HuH-7 (cell line): ENCODE measurements around the gene RESF1.
A peak's percentile ranks its signal among the peaks of the same experiment; 100 is the strongest.
"Not testable (repeated sequence)": the region's sequence is repeated elsewhere in the genome, so short reads cannot be mapped to it uniquely, and the experiment has no call there.

Experiments used
- DNase-seq: peaks from one replicate; pipeline ENCODE4 v3.0.0; 2011; ENCODE audit warnings: low spot score

RESF1 gene, protein sequence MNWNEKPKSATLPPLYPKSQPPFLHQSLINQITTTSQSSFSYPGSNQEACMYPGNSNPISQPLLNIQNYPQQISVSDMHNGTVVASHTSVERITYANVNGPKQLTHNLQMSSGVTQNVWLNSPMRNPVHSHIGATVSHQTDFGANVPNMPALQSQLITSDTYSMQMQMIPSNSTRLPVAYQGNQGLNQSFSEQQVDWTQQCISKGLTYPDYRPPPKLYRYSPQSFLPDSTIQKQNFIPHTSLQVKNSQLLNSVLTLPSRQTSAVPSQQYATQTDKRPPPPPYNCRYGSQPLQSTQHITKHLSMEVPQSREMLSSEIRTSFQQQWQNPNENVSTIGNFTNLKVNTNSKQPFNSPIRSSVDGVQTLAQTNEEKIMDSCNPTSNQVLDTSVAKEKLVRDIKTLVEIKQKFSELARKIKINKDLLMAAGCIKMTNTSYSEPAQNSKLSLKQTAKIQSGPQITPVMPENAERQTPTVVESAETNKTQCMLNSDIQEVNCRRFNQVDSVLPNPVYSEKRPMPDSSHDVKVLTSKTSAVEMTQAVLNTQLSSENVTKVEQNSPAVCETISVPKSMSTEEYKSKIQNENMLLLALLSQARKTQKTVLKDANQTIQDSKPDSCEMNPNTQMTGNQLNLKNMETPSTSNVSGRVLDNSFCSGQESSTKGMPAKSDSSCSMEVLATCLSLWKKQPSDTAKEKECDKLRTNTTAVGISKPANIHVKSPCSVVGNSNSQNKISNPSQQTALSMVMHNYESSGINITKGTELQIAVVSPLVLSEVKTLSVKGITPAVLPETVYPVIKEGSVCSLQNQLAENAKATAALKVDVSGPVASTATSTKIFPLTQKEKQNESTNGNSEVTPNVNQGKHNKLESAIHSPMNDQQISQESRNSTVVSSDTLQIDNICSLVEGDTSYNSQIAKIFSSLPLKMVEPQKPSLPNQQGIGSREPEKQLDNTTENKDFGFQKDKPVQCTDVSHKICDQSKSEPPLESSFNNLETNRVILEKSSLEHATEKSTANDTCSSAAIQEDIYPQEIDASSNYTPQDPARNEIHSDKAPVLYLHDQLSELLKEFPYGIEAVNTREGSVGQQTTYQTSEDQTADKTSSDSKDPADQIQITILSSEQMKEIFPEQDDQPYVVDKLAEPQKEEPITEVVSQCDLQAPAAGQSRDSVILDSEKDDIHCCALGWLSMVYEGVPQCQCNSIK (N-terminal part only)

DNA sequence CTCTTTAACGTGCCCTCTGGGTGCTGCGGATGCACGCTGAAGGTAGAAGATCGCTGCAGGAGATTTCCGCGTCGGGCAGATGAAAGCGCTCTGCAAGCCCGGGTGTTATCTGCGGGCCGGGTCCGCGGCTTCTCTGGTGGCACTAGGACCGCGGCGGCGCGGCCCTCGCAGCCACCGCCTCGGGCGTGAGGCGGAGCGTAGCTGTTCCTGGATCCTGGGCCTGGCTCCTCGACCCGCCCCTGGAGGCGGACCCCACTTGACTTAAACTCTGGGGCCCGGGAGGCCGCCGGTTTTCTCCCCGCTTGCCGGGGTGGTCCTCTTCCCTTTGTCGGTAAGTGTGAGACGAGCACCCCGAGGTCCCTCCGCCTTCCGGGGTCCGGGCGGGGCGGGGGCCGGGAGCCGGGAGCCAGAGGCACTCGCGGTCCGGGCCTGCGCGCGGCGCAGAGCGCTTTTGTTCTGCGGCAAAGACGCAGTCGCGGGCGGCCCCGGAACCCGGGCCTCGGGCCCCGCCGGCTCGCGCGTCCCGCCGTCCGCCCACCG is at the start of gene RESF1:
RESF1 (plus strand) TSS at position 255 of the 540 bp plus-strand sequence. CDS start 21,541 bp downstream, outside the sequence.
- peak; percentile 94 for DNase-seq

DNA sequence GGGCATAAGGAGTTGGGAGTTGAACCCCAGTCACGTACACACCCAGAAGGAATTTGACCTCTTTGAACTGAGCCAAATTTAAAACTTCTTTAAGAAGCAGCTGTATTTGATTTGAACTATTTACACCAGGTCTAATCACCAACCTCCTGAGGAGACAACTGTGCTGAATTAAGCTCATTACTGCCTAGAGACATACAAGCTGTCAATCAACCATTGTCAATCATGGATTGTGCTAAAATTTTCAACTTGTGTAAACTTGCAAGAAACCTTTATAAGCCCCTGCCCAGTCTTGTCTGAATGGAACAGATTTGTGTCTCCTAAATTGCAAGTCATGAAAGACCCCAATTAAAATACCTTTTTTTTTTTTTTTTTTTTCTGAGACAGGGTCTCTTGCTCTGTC is 44.3 kb upstream of the RESF1 start:
- no peak for DNase-seq

DNA sequence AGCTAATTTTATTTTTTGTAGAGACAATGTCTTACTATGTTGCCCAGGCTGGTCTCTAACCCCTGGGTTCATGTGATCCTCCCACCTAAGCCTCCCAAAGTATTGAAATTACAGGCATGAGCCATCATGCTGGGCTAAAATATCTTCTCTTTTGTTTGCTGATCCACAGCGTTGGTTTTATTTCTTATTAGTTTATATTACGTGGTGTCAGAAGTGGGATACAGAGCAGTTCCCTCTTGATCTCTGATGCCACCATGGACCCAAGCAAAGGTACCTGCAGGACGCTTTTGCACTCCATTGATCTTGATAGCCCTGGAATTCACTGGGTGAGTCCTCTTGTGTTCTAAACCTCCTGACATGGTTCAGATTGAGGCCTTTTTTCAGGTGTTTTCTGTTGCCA is 43.8 kb upstream of the RESF1 start:
- DNase-seq = no peak

DNA sequence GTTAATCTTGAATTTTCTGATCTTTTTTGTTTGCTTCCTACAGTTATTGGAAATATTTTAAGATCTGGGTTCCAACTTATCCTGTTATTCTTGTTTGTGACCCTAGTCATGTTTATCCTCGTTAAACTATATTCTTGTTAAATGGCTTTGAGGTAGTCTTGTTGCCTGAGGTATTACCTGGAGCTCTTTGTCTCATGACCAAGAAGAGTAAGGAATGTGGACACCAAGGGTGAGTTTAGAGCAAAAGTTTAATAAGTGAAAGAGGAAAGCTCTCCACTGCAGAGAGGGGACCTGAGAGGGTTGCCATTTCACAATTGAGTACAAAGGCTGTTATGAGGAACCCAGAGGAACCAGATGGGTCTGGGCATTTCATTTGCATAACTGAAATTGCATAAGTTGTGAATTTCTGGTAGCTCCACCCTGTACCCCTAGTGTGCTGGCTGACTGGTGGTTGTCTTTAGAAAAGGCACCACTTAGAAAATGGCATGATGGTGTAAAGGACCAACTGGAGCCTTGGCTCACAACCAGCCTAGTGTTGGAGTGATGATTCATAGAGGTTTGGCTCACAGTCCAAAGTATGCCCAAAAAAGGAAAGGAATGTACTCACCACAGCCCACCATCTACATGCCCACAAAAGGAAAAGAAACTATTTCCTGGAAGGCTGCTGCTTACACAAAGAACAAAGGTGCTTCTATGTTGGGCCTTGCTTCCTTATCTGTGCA is 36.7 kb upstream of the RESF1 start:
- no peak for DNase-seq

DNA sequence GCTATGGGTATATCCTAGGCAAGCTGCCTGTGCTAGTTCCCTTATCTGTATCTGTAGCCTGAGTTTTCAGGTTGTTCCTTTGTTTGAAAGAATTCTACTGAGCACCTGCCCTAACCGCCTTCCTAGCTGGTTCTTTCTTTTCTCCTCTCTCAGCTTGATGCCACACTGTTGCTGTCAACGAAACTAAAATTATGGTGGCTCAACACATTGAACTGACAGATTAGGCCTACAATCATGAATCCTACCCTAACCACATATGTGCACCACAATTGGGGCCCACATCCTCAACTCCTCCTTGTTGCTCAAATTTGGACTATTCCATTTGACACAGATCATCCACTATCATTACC is 36.2 kb upstream of the RESF1 start:
- DNase-seq = no peak

DNA sequence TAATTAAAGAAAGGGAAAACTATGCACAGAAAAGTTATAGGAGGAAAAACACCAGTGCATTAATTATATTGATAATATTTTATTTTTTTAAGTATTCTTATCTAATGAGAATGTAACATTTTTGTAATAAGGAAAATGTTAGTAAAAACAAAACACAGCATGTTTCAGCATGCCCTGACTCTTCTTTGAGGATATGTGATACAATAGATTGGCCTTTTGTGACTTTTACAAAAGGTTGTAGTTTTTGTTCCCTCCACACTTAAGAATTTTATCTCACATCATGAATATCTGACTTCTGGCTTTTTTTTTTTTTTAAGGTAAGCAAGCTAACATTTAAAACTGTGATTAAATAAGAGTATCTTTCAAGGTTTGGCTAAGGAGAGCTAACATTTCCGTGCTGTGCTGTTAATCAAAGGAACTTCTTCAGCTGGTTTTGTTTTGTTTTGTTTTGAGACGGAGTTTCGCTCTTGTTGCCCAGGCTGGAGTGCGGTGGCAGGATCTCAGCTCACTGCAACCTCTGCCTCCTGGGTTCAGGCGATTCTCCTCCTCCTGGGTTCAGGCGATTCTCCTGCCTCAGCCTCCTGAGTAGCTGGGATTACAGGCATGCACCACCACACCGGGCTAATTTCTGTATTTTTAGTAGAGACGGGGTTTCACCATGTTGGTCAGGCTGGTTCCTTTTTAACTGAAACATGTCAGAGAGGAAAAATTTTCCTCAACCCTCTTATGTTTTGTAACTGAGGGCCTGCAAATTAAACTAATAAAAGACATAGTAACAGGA is 30.8 kb upstream of the RESF1 start:
- no peak for DNase-seq

DNA sequence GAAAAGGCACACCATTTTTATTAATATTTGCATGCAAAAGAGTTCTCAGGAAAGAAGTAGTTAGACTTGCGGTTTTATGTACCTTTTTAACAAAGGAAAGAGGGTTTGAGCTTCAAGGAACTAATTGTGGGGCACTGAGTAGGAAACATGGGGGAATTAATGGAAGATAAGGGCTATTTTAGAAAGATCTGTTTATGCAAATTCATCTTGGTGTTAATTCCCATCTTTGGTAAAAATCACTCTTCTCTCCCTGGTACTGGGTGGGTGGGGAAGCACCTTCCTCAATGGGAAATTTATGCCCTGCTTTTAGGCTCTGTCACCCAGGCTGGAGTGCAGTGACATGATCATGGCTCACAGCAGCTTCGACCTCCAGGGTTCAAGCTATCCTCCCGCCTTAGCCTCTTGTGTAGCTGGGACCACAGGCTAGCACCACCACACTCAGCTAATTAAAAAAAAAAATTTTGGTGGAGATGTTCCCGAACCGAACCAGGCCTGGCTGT is 30.1 kb upstream of the RESF1 start:
- no peak for DNase-seq

DNA sequence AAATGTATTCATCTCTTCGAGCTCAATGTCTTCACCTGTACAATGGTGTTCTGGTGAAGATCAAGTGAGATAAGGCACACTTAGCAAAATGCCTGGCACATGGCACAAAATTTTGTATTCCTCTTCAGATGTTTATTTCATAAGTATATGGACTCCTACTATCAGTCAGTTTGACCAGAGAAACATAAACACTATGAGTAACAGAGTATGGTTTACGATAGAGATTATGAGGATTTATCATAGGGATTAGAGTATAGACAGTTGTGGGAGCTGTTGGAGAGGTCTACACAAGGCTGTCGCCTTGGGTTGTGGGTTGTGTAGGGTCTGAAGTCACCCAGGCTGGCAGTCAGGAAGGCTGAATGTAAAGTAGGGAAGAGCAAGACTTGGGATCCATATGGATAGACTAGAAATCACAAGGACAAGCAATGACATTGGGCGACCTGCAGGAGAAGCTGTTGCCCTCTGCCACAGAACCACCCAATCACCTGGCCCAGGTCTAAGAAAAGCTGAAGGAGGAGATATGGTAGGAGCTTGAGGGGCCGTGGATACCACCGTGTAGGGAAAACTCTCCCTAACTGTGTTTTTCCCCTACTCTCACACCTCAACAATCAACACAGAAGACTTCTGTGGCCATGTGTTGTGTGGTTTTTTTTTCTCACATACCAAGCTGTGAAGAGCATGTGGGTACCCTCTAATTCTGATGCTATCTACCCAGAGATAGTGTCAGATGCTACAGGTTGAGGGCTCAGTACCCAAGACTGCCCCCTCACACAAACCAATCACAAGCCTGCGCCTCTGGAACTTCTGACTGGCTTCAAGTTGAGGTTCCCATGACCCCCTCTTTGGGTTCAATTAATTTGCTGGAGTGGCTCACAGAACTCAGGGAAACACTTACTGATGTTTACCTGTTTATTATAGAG is 27.2 kb upstream of the RESF1 start:
- DNase-seq = no peak

DNA sequence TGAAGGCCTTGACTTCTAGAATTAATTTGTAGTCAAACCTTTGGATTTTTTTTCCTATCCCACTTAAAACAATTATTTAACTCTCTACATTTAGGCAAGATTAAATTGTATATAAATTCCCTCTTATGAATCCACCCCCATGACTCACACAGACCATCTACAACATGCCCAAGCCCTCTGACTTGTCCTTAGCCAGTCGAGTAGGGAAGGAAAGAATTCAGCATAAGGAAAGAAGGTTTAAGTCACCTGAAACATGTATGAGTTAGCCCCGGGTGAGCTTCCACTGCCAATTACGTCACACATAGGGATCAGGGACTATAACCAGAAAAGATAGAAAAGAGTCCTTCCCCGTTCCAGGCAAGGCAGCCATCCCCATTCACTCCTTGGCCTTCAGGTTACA is 14.9 kb upstream of the RESF1 start:
- DNase-seq = no peak

DNA sequence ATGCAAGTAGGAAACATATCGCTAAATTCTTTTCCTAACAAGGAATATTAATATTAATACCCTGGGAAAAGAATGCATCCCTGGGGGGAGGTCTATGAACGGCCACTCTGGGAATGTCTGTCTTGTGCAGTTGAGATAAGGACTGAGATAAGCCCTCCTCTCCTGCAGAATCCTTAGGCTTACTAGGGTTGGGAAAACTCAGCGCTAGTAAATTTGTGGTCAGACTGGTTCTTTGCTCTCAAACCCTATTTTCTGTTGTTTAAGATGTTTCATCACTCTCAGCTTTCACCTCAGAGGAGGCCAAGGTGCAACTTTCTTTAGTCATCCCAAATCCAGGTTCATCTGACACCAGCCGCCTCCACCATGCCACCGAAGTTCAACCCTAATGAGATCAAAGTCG is 11.2 kb upstream of the RESF1 start:
- no peak for DNase-seq

DNA sequence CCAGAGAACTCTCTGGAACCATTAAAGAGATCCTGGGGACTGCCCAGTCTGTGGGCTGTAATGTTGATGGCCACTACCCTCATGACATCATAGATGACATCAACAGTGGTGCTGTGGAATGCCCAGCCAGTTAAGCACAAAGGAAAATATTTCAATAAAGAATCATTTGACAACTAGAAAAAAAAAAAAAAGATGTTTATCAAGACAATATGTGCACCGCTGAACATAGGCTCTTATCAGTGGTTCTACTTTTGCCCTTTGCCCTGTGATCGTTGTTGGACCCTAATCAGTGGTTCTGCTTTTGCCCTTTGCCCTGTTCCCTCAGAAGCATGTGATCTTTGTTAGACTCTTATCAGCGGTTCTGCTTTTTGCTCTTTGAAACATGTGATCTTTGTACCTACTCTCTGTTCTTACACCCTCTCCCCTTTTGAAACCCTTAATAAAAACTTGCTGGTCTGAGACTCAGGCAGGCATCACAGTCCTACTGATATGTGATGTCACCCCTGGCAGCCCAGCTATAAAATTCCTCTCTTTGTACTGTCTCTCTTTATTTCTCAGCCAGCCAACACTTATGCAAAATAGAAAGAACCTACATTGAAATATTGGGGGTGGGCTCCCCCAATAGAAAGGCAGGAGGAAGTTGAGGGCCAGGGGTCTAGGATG is 10.4 kb upstream of the RESF1 start:
- DNase-seq = not testable (repeated sequence)

DNA sequence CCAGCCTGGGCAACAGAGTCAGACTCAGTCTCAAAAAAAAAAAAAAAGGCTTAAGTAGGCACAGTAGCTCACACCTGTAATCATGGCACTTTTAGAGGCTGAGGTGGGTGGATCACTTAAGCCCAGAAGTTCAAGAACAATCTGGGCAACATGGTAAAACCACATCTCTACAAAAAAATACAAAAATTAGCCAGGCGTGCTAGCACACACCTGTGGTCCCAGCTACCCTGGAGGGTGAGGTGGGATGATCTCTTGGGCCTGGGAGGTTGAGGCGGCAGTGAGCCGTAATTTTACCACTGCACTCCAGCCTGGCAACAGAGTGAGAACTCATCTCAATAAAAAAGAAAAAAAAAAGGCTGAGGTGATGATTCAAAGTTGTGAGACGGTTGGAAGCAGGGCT is 9.1 kb upstream of the RESF1 start:
- no peak for DNase-seq

DNA sequence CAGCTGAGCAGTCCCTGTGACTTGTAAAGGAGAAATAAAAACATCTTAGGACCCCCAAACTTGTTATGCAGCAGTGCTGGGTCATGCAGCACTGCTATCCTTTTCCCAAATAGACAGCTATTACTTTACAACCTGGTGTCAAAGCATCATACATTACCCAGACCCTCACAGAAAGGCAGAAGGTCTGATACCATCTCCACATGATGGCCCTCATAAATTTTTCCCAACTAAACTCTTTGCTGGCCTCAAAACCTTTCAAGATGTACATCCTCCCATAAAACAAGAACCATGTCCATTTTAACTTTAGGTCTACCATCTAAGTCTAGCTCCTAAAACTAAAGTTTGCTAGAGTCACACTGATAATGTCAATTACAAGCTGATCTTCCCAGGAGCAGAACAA is 8.7 kb upstream of the RESF1 start:
- DNase-seq = no peak

DNA sequence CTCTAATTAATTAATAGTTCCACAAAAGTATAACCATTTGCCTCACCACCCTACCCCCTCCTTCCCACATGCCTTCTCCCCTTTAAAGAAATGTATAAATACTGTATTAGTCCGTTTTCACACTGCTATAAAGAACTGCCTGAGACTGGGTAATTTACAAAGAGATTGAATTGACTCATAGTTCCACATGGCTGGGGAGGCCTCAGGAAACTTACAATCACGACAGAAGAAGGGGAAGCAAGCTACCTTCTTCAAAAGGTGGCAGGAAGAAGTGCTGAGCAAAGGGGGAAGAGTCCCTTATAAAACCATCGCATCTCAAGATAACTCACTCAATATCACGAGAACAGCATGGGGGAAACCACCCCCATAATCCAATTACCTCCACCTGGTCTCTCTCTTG is 8.2 kb upstream of the RESF1 start:
- DNase-seq = no peak

DNA sequence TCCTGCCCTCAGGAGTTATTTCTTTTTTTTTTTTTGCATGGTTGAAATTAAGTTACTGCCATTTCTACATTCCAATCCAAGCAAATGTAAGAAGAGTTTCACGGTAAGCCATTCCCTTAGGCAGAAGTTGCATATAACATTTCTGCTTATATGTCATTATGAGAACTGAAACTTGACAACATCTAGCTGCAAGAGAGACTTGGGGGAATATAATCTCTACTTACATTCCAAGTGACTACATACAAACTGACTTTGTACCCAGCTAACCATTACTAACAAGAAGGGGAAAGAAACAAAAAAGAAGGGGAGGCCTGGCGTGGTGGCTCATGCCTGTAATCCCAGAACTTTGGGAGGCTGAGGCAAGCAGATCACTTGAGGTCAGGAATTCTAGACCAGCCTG is 7.3 kb upstream of the RESF1 start:
- DNase-seq = no peak

DNA sequence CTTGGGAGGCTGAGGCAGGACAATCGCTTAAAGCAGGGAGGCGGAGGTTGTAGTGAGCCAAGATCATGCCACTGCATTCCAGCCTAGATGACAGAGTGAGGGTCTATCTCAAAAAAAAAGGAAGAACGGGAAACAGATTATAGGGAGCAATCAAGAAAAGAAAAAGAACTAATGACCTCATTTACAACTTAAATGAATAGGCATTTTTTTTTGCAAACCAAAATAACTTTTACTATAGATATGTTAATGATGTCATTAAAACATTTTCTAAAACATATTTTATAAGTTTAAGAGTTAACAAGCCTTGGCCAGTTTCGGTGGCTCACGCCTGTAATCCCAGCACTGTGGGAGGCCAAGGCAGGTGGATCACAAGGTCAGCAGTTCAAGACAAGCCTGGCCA is 6.8 kb upstream of the RESF1 start:
- no peak for DNase-seq

DNA sequence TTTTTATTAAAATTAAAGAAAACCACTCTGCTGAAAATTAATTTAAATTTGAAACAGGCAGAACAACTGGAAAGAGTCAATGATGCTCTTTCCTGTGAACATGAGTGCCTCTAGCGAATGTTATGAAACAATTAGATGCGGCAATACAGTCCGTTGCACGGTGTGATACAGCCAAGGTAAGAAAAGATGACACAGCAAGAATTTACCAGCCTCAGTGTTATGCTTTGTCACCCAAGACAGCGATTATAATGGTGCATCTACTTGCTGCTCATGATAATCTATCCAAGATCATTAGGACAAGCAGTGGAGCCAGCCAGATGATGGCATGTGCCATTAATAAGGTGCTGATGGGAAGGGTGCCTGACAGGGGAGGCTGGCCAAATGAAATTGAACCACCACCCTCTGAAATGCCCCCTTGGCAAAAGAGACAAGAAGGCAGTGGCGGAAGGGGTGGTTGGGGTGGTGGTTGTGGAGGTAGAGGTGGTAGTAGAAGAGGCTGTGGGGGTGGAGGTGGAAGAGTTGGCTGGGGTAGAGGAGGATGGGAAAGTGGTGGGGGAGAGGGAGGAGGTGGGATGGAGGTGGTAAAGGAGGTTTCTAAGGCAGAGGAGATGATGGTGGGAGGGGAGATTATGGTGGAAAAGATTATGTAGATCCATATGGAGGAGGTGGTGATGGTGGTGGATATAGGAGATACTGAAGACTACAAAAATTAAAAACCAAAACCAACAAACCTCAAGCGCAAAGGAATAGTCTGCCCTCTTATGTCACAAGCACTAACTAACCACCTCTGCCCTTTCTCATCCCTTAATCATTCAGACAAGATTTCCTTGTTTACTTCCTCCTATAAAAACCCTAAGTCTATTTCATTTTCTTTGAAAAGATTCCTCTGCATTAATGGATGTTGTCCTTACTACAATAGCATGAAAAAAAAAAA is 4.0 kb upstream of the RESF1 start:
- no peak for DNase-seq

DNA sequence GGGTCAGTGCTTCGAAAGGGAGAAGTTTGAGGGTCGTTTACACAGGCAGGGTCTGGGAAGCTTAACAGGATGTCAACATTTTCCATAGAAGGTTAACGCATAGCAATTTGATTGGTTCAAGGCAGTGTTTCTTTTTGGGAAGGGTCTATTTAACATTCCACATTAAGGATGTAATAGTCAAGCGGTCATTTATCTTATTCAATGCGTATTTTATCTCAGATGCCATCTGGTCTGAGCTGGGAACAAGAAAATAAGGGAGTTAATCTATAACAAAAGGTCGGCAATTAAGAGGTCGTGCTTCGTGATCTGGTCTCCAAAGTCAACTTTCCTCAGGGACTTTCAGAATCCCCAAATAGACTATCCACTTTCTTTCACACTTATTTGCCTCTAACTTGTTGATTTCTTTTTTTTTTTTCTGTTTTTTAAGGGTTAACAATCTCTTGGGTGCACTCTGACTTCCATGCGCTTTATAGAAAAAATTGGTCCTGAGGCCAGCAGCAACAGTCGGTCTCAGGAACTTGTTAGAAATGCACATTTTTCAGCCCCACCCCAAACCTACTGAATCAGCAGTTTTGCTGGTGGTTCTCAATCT is 550 bp upstream of the RESF1 start:
- DNase-seq = no peak
